ENCODE measurements around the gene CALN1.
A peak's percentile ranks its signal among the peaks of the same experiment; 100 is the strongest.

- TF ChIP-seq CTCF (conservative IDR thresholded peaks at IDR 0.05; ENCODE audit: low read depth in 2 of 2) (peak; percentile 89 to 96), POLR2AphosphoS5 (IDR thresholded peaks at IDR 0.05; ENCODE audit: low read depth) (no peak), REST (IDR thresholded peaks at IDR 0.05; ENCODE audit: unreplicated experiment) (no peak), EZH2phosphoT487 (IDR thresholded peaks at IDR 0.05; ENCODE audit: unreplicated experiment) (no peak), EZH2 (IDR thresholded peaks at IDR 0.05; ENCODE audit: low read depth, unreplicated experiment) (no peak), CREB1 (CRISPR knock-in tag; IDR thresholded peaks at IDR 0.05; ENCODE audit: low read depth) (no peak), JUNB (IDR thresholded peaks at IDR 0.05; ENCODE audit: unreplicated experiment) (no peak), NANOG (IDR thresholded peaks at IDR 0.05; ENCODE audit: borderline replicate concordance) (no peak), ZNF331 (CRISPR knock-in tag; IDR thresholded peaks at IDR 0.05; ENCODE audit: low read depth) (no peak), STAT1 (IDR thresholded peaks at IDR 0.05; ENCODE audit: unreplicated experiment) (no peak), ETS1 (IDR thresholded peaks at IDR 0.05) (no peak), ZNF114 (CRISPR knock-in tag; IDR thresholded peaks at IDR 0.05) (no peak), ZNF462 (CRISPR knock-in tag; IDR thresholded peaks at IDR 0.05) (no peak)
Measured at GRCh38 chr7:71733107-71733870, 678.8 kb downstream of the CALN1 start.

Data from GM23338 (cell line).